Stimulated activated naive CD4-positive, alpha-beta T cell treated with Interleukin-2 at 50 U/mL for 16 hours (primary cell): ENCODE results near the gene ANP32D.
"Not testable (repeated sequence)": the region's sequence is repeated elsewhere in the genome, so short reads cannot be mapped to it uniquely, and the experiment has no call there.

Experiments
- DNase-seq: peaks from one replicate; lab custom pipeline; 2025; lab: John Stamatoyannopoulos, UW

ANP32D gene

GRCh38 chr12:48472259-48472658 is at the start of gene ANP32D:
Gene ANP32D, plus strand, starts transcription at chr12:48472559. Its CDS starts 106 bp downstream, at chr12:48472665.
- no peak for DNase-seq

- DNase-seq = no peak
Observed at GRCh38 chr12:48423171-48423570, 49.2 kb upstream of the ANP32D start.

GRCh38 chr12:48424644-48425043 is 47.7 kb upstream of the ANP32D start:
- DNase-seq = no peak

- not testable (repeated sequence) for DNase-seq
Observed at GRCh38 chr12:48434016-48434415, 38.3 kb upstream of the ANP32D start.

GRCh38 chr12:48441069-48441468 is 31.3 kb upstream of the ANP32D start:
- no peak for DNase-seq

- no peak for DNase-seq
Observed at GRCh38 chr12:48442179-48442847, 30.0 kb upstream of the ANP32D start.

GRCh38 chr12:48445538-48445937 is 26.8 kb upstream of the ANP32D start:
- DNase-seq = no peak

GRCh38 chr12:48446161-48446776 is 26.1 kb upstream of the ANP32D start:
- DNase-seq = no peak

GRCh38 chr12:48447755-48448154 is 24.6 kb upstream of the ANP32D start:
- no peak for DNase-seq

GRCh38 chr12:48451372-48451771 is 21.0 kb upstream of the ANP32D start:
- DNase-seq = no peak

- not testable (repeated sequence) for DNase-seq
Observed at GRCh38 chr12:48452961-48453360, 19.4 kb upstream of the ANP32D start.

- no peak for DNase-seq
Observed at GRCh38 chr12:48454667-48455066, 17.7 kb upstream of the ANP32D start.

- DNase-seq = no peak
Observed at GRCh38 chr12:48455116-48455515, 17.2 kb upstream of the ANP32D start.

- no peak for DNase-seq
Observed at GRCh38 chr12:48459259-48459658, 13.1 kb upstream of the ANP32D start.

GRCh38 chr12:48469027-48469426 is 3.3 kb upstream of the ANP32D start:
- DNase-seq = not testable (repeated sequence)

GRCh38 chr12:48473061-48473460 is 702 bp downstream of the ANP32D start:
- no peak for DNase-seq

- DNase-seq = not testable (repeated sequence)
Observed at GRCh38 chr12:48474497-48474896, 2.1 kb downstream of the ANP32D start.

GRCh38 chr12:48482198-48482597 is 9.8 kb downstream of the ANP32D start, which contains the start of gene C12orf54:
Gene C12orf54, plus strand, starts transcription at chr12:48482498. Its CDS starts 799 bp downstream, at chr12:48483297.
- DNase-seq = no peak

- no peak for DNase-seq
Observed at GRCh38 chr12:48482930-48483329, 10.6 kb downstream of the ANP32D start.

GRCh38 chr12:48486261-48486660 is 13.9 kb downstream of the ANP32D start:
- DNase-seq = no peak

- DNase-seq = no peak
Observed at GRCh38 chr12:48486679-48487078, 14.3 kb downstream of the ANP32D start.

- DNase-seq = no peak
Observed at GRCh38 chr12:48489012-48489411, 16.7 kb downstream of the ANP32D start.

GRCh38 chr12:48489456-48489855 is 17.1 kb downstream of the ANP32D start:
- DNase-seq = not testable (repeated sequence)

- DNase-seq = not testable (repeated sequence)
Observed at GRCh38 chr12:48500281-48500680, 27.9 kb downstream of the ANP32D start.
